PFSK-1 (cell line): ENCODE results near the gene USP9X.

ENCODE experiments used
- FOXP2 ChIP-seq: optimal IDR thresholded peaks from 2 replicates; pipeline ENCODE3; 2011; ENCODE audit warnings: borderline replicate concordance, control low read depth, inconsistent platforms; ENCODE audit not compliant: insufficient read depth; ENCODE audit errors: extremely low read length, extremely low read depth
- POLR2AphosphoS5 ChIP-seq: IDR thresholded peaks from 2 replicates; pipeline ENCODE4 v1.6.1; 2012; ENCODE audit warnings: low read depth, mild to moderate bottlenecking, control low read depth, low read length, moderate library complexity
- SIN3A ChIP-seq: IDR thresholded peaks from 2 replicates; pipeline ENCODE4 v1.6.1; 2012; ENCODE audit warnings: mild to moderate bottlenecking, low read length, moderate library complexity, borderline replicate concordance; ENCODE audit not compliant: insufficient read depth
- TAF1 ChIP-seq: IDR thresholded peaks from 2 replicates; pipeline ENCODE4 v1.6.1; 2012; ENCODE audit warnings: low read length, control low read depth, borderline replicate concordance; ENCODE audit not compliant: insufficient read depth
- TF ChIP-seq, protein P1 (sequence below), 2 experiments: IDR thresholded peaks; 2 replicates each; pipeline versions ENCODE4 v1.6.1 to v1.8.0; 2011 to 2012; ENCODE audit warnings: low read depth in 2 of 2, low read length in 2 of 2, control low read depth in 1 of 2, inconsistent platforms in 1 of 2, mild to moderate bottlenecking in 1 of 2, moderate library complexity in 1 of 2; ENCODE audit not compliant: insufficient read depth in 1 of 2

Gene USP9X

GRCh38 chrX:41067721-41068120 lies 17.5 kb upstream of the USP9X start:
- TF ChIP-seq SIN3A = no peak

DNA sequence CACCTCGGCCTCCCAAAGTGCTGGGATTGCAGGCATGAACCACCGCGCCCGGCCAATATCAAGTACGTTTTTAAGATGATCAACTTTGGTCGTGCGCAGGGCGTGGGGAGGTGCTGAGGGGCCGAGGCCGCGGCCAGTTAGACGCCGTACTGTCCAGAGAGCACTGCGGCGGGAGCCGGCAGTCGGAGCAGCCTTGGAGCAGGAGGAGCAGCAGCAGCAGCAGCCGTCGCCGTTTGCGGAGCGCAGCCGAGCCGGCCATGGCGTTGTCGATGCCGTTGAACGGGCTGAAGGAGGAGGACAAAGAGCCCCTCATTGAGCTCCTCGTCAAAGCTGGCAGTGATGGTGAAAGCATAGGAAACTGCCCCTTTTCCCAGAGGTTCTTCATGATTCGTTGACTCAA lies 8.5 kb upstream of the USP9X start:
- no peak for TF ChIP-seq POLR2AphosphoS5
- TF ChIP-seq FOXP2 = no peak
- no peak for TF ChIP-seq TAF1
- TF ChIP-seq SIN3A = no peak
- TF ChIP-seq, protein P1, sequence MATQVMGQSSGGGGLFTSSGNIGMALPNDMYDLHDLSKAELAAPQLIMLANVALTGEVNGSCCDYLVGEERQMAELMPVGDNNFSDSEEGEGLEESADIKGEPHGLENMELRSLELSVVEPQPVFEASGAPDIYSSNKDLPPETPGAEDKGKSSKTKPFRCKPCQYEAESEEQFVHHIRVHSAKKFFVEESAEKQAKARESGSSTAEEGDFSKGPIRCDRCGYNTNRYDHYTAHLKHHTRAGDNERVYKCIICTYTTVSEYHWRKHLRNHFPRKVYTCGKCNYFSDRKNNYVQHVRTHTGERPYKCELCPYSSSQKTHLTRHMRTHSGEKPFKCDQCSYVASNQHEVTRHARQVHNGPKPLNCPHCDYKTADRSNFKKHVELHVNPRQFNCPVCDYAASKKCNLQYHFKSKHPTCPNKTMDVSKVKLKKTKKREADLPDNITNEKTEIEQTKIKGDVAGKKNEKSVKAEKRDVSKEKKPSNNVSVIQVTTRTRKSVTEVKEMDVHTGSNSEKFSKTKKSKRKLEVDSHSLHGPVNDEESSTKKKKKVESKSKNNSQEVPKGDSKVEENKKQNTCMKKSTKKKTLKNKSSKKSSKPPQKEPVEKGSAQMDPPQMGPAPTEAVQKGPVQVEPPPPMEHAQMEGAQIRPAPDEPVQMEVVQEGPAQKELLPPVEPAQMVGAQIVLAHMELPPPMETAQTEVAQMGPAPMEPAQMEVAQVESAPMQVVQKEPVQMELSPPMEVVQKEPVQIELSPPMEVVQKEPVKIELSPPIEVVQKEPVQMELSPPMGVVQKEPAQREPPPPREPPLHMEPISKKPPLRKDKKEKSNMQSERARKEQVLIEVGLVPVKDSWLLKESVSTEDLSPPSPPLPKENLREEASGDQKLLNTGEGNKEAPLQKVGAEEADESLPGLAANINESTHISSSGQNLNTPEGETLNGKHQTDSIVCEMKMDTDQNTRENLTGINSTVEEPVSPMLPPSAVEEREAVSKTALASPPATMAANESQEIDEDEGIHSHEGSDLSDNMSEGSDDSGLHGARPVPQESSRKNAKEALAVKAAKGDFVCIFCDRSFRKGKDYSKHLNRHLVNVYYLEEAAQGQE (IDR thresholded peaks at IDR 0.05; ENCODE audit: insufficient read depth in 1 of 2, low read depth in 2 of 2, low read length in 2 of 2) = no peak

- TF ChIP-seq, protein P1 (IDR thresholded peaks at IDR 0.05; ENCODE audit: insufficient read depth in 1 of 2, low read depth in 2 of 2, low read length in 2 of 2) = no peak
- TF ChIP-seq FOXP2 (no peak), POLR2AphosphoS5 (no peak), SIN3A (no peak)
Observed at GRCh38 chrX:41081821-41082220, 3.4 kb upstream of the USP9X start.

DNA sequence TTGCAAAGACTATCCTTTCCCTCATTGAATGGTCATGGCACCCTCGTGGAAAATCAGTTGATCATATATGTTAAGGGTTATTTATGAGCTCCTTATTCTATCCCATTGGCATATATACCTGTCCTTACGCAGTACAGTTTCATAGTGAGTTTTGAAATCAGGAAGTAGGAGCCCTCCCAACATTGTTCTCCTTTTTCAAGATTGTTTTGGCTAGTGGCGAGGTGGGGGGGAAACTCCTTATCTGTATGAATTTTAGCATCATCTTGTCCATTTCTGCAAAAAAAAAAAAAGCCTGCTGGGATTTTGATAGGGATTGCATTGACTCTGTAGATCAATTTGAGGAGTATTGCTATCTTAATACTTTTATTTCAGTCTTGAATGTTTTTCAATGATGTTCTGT lies 2.5 kb upstream of the USP9X start:
- no peak for TF ChIP-seq POLR2AphosphoS5
- TF ChIP-seq FOXP2 = no peak
- TF ChIP-seq, protein P1 (IDR thresholded peaks at IDR 0.05; ENCODE audit: insufficient read depth in 1 of 2, low read depth in 2 of 2, low read length in 2 of 2) = no peak
- TF ChIP-seq SIN3A = no peak
- no peak for TF ChIP-seq TAF1

DNA sequence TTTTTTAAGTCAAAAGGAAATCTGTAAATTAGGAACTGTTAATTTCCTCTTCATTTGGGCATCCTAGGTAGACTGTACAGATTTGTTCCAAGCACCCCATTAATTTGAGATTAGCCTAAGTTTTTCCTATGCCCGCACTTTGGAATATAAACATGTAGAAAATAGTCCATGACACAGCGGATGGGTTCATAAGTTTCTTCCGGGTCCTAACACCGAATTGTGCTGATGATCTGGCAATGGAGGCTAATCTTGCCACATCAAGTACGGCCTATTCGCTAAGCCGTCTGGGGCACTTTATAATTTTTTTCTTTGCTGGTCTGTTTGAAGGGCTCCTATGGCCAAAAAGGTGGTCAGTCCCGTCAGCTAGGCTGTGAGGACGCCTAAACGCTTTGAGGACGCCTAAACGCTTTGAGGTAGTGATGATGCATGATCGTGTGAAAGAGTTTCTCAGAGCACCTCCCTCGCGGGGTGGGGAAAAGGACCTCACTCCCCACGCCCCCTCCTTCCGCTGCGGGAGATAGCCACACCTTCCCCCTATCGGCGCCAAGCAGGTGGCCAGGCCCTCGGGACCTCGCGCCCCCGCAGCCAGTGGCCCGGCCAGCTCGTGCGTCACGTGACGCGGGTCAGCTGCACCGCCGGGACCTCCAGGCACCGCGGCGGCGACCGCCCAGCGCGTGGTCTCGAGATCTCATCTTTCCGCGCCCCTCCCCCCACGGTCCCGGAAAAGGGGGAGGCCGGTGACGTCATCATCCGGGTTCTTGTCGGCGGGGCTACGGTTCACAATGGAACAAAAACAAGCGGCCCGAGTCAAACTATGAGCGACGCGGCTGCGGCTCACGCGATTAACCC lies 977 bp upstream of the USP9X start:
- TF ChIP-seq SIN3A (no peak), POLR2AphosphoS5 (peak; percentile 68), FOXP2 (peak; percentile 98), TAF1 (peak; percentile 63; the same call in 1 of the 2 replicates)
- TF ChIP-seq, protein P1 (IDR thresholded peaks at IDR 0.05; ENCODE audit: insufficient read depth in 1 of 2, low read depth in 2 of 2, low read length in 2 of 2) = 0 out of 4 replicates have a peak, but pooled peaks of 1 of the 2 experiments have one; percentile 8
